ENCODE results near the gene GATA5. TPM values are rescaled to one million over a fixed set of nuclear protein-coding genes. Genes with fewer than 3 reads are reported as not detected.

Gene GATA5
- total and polyA plus RNA-seq, 8 donors, result 0.02 to 0.34 (median 0.15) TPM; not detected in 5

GRCh38 chr20:62519826-62520225 is 44.0 kb upstream of the GATA5 start:
- intact Hi-C loops (cut with DNase I), result no loop called here
- FAIRE-seq (no peak), ATAC-seq (no peak), DNase-seq (no peak)
- no peak overlapping the region for H3K4me3 ChIP-seq
- TF ChIP-seq CTCF (IDR thresholded peaks at IDR 0.05), result no peak
- peaks cover 0 to under 1% (median 0%) of the 10 kb centered on the region in 4 donors for H3K27me3 ChIP-seq
- H3K4me1 ChIP-seq, result no peaks in the 10 kb centered on the region
- no peak overlapping the region for H3K27ac ChIP-seq
- H3K9me3 ChIP-seq, result no peaks in the 10 kb centered on the region
- WGBS, 2 donors, result 57 to 62% methylated on average over 13 of the region's 13 CpGs
- H3K36me3 ChIP-seq, result no peaks in the 10 kb centered on the region

GRCh38 chr20:62518911-62519310 is 43.1 kb upstream of the GATA5 start:
- TF ChIP-seq CTCF (IDR thresholded peaks at IDR 0.05), result no peak
- no peak for FAIRE-seq
- intact Hi-C loops (cut with DNase I), result no loop called here

GRCh38 chr20:62517901-62518610 is 42.3 kb upstream of the GATA5 start:
- intact Hi-C loops (cut with DNase I), result no loop called here
- Histone ChIP-seq H3K4me3 (no peak overlapping the region), H3K9me3 (no peaks in the 10 kb centered on the region), H3K27ac (no peak overlapping the region), H3K36me3 (no peaks in the 10 kb centered on the region), H3K4me1 (no peaks in the 10 kb centered on the region), H3K27me3 (no peaks in the 10 kb centered on the region)
- no peak for ATAC-seq
- no peak for DNase-seq
- 32 to 40% methylated on average over 14 to 15 of the region's 15 CpGs for WGBS, 2 donors
- TF ChIP-seq CTCF (IDR thresholded peaks at IDR 0.05), result no peak
- FAIRE-seq, result no peak

More at GRCh38 chr20:62518911-62519310, 43.1 kb upstream of the GATA5 start:
- Histone ChIP-seq H3K27me3 (no peaks in the 10 kb centered on the region), H3K4me1 (no peaks in the 10 kb centered on the region), H3K9me3 (no peaks in the 10 kb centered on the region), H3K36me3 (no peaks in the 10 kb centered on the region), H3K27ac (no peak overlapping the region), H3K4me3 (no peak overlapping the region)
- ATAC-seq (no peak), DNase-seq (no peak)
- 62 to 67% methylated on average over 18 of the region's 18 CpGs for WGBS, 2 donors

- H3K4me3 ChIP-seq, result no peak overlapping the region
- 56 to 62% methylated on average over 10 to 18 of the region's 18 CpGs for WGBS, 2 donors
- no peak overlapping the region for H3K27ac ChIP-seq
- H3K4me1 ChIP-seq, result no peaks in the 10 kb centered on the region
- no peak for TF ChIP-seq CTCF (IDR thresholded peaks at IDR 0.05)
- DNase-seq, result no peak
- ATAC-seq, result no peak
- intact Hi-C loops (cut with DNase I), result no loop called here
- FAIRE-seq, result no peak
- H3K27me3 ChIP-seq, result no peaks in the 10 kb centered on the region
- H3K9me3 ChIP-seq, result no peaks in the 10 kb centered on the region
- H3K36me3 ChIP-seq, result no peaks in the 10 kb centered on the region
Measured at GRCh38 chr20:62517168-62517567, 41.4 kb upstream of the GATA5 start.

- peak in 1 of 4 donors; percentile 11 for TF ChIP-seq CTCF (IDR thresholded peaks at IDR 0.05)
- intact Hi-C loops (cut with DNase I), result no loop called here
- peak in 3 of 4 donors; percentile 62 to 69 (median 66) for ATAC-seq
- 41 to 44% methylated on average over 13 of the region's 13 CpGs for WGBS, 2 donors
- Histone ChIP-seq H3K36me3 (no peaks in the 10 kb centered on the region), H3K4me3 (no peak overlapping the region), H3K4me1 (no peaks in the 10 kb centered on the region), H3K27ac (no peak overlapping the region), H3K9me3 (no peaks in the 10 kb centered on the region), H3K27me3 (no peaks in the 10 kb centered on the region)
- DNase-seq, result peak in 1 of 6 donors; percentile 30
- FAIRE-seq, result no peak
Measured at GRCh38 chr20:62516338-62516737, 40.5 kb upstream of the GATA5 start.
